GM12865 (cell line): ENCODE results near the gene PMEL.
"Not testable (repeated sequence)": the region's sequence is repeated elsewhere in the genome, so short reads cannot be mapped to it uniquely, and the experiment has no call there.

Experiments used
- DNase-seq: peaks from one replicate; pipeline ENCODE4 v3.0.0; 2010; ENCODE audit warnings: low read depth
- H3K4me3 ChIP-seq: 2 replicates; pipeline ENCODE4 v1.5.1; 2011; ENCODE audit warnings: mild to moderate bottlenecking, low read depth, low read length, control low read depth
- CTCF ChIP-seq: IDR thresholded peaks from 2 replicates; pipeline ENCODE4 v1.5.1; 2011; ENCODE audit warnings: low read length, control low read depth, low read depth, inconsistent platforms; ENCODE audit not compliant: insufficient read depth; ENCODE audit errors: missing control alignments

PMEL gene

GRCh38 chr12:56004211-56004610 is 38.4 kb upstream of the PMEL start:
- DNase-seq = no peak
- H3K4me3 ChIP-seq = no peak overlapping the region
- no peak for TF ChIP-seq CTCF

DNA sequence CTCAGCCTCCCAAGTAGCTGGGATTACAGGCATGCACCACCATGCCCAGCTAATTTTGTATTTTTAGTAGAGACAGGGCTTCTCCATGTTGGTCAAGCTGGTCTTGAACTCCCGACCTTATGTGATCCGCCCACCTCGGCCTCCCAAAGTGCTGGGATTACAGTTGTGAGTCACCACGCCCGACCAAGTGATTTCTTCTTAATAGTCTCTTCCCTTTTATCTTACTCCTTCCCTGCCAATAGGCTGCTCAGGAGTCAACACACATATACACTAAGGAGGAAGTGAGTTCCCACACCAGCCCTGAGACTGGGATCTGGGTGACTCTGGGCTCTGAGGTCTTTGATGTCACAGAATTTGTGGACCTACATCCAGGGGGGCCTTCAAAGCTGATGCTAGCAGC is 37.5 kb upstream of the PMEL start:
- not testable (repeated sequence) for DNase-seq, H3K4me3 ChIP-seq

DNA sequence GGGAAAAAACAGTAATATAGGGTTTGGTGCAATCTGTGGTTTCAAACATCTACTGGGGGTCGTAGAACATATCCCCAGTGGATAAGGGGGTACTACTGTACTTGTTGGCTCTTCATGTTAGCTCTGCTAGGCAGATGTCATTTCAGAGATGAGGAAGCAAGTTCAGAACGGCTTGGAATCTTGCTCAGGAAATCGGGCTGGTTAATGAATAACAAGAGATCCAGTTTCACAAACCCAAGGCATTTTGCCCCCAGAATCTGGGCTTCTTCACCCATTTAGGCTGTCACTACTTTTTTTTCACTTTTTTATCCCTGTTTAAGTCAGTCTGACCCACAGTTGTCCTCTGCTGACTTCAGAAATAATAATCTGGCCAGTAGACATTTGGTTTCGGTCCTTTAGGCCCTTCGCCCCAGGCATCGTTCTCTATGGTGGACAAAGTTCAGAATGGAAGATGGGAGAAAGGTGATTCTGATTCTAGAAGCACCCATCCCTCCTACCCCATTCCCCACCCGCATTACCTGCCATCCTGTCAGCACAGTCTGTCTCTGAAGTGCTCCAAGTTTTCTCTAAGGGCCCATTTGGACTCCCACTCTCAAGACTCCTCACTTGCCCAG is 35.8 kb upstream of the PMEL start:
- no peak for DNase-seq
- no peak overlapping the region for H3K4me3 ChIP-seq
- TF ChIP-seq CTCF = no peak

DNA sequence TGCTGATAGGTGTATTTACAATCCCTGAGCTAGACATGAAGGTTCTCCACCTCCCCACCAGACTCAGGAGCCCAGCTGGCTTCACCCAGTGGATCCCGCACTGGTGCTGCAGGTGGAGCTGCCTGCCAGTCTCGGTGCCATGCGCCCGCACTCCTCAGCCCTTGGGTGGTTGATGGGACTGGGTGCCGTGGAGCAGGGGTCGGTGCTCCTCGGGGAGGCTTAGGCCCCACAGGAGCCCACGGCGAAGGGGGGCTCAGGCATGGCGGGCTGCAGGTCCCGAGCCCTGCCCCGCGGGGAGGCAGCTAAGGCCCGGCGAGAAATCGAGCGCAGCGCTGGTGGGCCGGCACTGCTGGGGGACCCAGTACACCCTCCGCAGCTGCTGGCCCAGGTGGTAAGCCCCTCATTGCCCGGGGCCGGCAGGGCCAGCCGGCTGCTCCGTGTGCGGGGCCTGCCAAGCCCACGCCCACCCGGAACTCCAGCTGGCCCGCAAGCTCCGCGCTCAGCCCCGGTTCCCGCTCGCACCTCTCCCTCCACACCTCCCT is 34.2 kb upstream of the PMEL start:
- H3K4me3 ChIP-seq, DNase-seq: not testable (repeated sequence)

GRCh38 chr12:55999522-55999921 is 33.7 kb upstream of the PMEL start:
- DNase-seq = not testable (repeated sequence)

DNA sequence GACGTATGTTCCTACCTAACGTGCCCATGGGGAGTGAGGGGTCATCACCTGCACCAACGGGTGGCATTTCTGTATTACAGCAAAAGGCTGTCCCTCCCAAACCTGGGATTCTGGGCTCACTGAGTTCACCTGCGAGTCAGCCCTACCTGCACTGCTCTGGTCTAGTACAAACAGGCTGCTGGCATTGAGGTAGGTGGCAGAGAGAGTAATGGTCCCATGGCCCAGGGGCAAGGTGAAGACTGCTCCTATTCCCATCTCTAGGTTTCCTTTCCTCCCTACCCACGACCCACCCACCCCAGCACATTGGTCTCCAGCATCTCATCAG is 31.7 kb upstream of the PMEL start:
- DNase-seq = no peak

More at GRCh38 chr12:55999522-55999921, 33.7 kb upstream of the PMEL start:
- H3K4me3 ChIP-seq = not testable (repeated sequence)

GRCh38 chr12:55996715-55997534 is 31.1 kb upstream of the PMEL start, which contains the start of gene SUOX:
SUOX (plus strand) TSS chr12:55997276; CDS start chr12:56002222, 4,946 bp downstream.
- no peak for TF ChIP-seq CTCF
- H3K4me3 ChIP-seq = peak within 1 kb of the TSS; percentile 86
- DNase-seq = peak; percentile 97

More for the DNA sequence above, 31.7 kb upstream of the PMEL start:
- TF ChIP-seq CTCF = no peak
- H3K4me3 ChIP-seq = peak overlapping the region; percentile 86

DNA sequence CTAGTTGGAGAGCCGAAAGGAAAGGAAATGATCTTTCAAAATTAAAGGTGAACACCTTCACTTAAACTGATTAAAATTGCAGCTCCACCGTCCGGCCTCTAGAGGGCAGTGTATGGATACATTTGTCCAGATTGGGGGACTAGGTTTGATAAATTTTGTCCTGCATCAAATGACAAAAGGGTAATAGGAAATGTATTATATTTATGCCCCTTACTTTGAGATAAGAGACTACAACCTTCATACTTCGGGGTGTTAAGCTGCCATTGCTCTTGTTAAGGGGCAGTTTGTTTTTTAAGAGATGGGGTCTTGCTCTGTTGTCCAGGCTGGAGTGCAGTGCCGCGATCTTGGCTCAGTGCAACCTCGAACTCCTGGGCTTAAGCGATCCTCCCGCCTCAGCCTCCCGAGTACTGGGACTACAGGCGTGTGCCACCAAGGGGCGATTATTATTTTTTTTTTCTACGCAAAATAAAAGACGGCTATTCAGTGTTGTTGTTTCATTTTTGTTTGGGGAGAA is 30.4 kb upstream of the PMEL start:
- peak; percentile 77 for DNase-seq
- peak; percentile 81 for TF ChIP-seq CTCF
- H3K4me3 ChIP-seq = peak overlapping the region; percentile 86
